CD4-positive, CD25-positive, alpha-beta regulatory T cell (primary cell): ENCODE measurements around the gene UBE2Q2. TPM values are rescaled to one million over a fixed set of nuclear protein-coding genes. Genes with fewer than 3 reads are reported as not detected.
A peak's percentile ranks its signal among the peaks of the same experiment; 100 is the strongest.

Experiments used
- ATAC-seq, 2 donors: fragments of 150-1000 bp; cut with Tn5 transposase; one replicate each; pipeline ENCODE4 v1.10.0; 2021; ENCODE audit warnings: low read depth in 2 of 2, moderate number of reproducible peaks in 2 of 2, moderate library complexity in 1 of 2
- DNase-seq, 3 donors: peaks; one replicate each; pipeline versions ENCODE4 v3.0.0 to v3.0.0-alpha.2; 2012 to 2022; ENCODE audit warnings: mixed read lengths in 1 of 3
- H3K27ac ChIP-seq: one replicate; pipeline ENCODE4 v1.7.0; 2013; ENCODE audit warnings: mild to moderate bottlenecking, low read length; ENCODE audit not compliant: insufficient read depth, poor library complexity, severe bottlenecking
- H3K27me3 ChIP-seq: one replicate; pipeline ENCODE4 v1.7.0; 2013; ENCODE audit warnings: low read length; ENCODE audit not compliant: control insufficient read depth, insufficient read depth
- H3K36me3 ChIP-seq: one replicate; pipeline ENCODE4 v1.7.0; 2013; ENCODE audit warnings: mild to moderate bottlenecking, low read length, moderate library complexity; ENCODE audit not compliant: control insufficient read depth, insufficient read depth
- H3K4me1 ChIP-seq: 2 replicates; pipeline ENCODE4 v1.7.0; 2013; ENCODE audit warnings: mild to moderate bottlenecking, low read length; ENCODE audit not compliant: insufficient read depth, control insufficient read depth, poor library complexity, severe bottlenecking
- H3K4me3 ChIP-seq: one replicate; pipeline ENCODE4 v1.7.0; 2013; ENCODE audit warnings: low read depth, mild to moderate bottlenecking, low read length, moderate library complexity
- H3K9me3 ChIP-seq, 2 experiments: 1 replicate in 1 of 2; 2 replicates in 1 of 2; pipeline ENCODE4 v1.7.0; 2013; ENCODE audit warnings: low read length in 2 of 2, mild to moderate bottlenecking in 1 of 2, moderate library complexity in 1 of 2; ENCODE audit not compliant: control insufficient read depth in 2 of 2
- H3K27ac Mint-ChIP-seq, 3 donors: one replicate each; pipeline ENCODE4 v1.8.0; 2020 to 2022; ENCODE audit warnings: mild to moderate bottlenecking in 3 of 3, mixed read lengths in 3 of 3, moderate library complexity in 2 of 3
- H3K27me3 Mint-ChIP-seq: one replicate; pipeline ENCODE4 v1.8.0; 2022; ENCODE audit warnings: mild to moderate bottlenecking, mixed read lengths
- H3K36me3 Mint-ChIP-seq: one replicate; pipeline ENCODE4 v1.8.0; 2020; ENCODE audit warnings: mixed read lengths
- H3K4me1 Mint-ChIP-seq, 4 donors: one replicate each; pipeline ENCODE4 v1.8.0; 2020 to 2022; ENCODE audit warnings: mixed read lengths in 4 of 4, mild to moderate bottlenecking in 1 of 4
- H3K4me3 Mint-ChIP-seq, 4 donors: one replicate each; pipeline ENCODE4 v1.8.0; 2020 to 2022; ENCODE audit warnings: mild to moderate bottlenecking in 4 of 4, mixed read lengths in 4 of 4, moderate library complexity in 3 of 4
- H3K9me3 Mint-ChIP-seq, 7 donors: one replicate each; pipeline ENCODE4 v1.8.0; 2020 to 2022; ENCODE audit warnings: mixed read lengths in 7 of 7, mild to moderate bottlenecking in 3 of 7, moderate library complexity in 2 of 7
- polyA plus RNA-seq, 4 donors: library from polyadenylated mRNA; unstranded; fragments of 300-500 nt; fragmentation: Illumina TruSeq; gene quantifications; one replicate each; pipeline ENCODE4 v1.2.3, GENCODE V29; 2021
- total RNA-seq: library from RNA; stranded (reverse); gene quantifications from one replicate; pipeline ENCODE4 v1.2.3, GENCODE V29; 2022

Gene UBE2Q2
- total and polyA plus RNA-seq, 5 donors from 2014 or later: 27.8 to 32.5 (median 29.5) TPM

- Mint-ChIP-seq H3K9me3 (no peaks in the 10 kb centered on the region), H3K4me3 (no peak overlapping the region), H3K27me3 (no peaks in the 10 kb centered on the region), H3K27ac (peak overlapping the region in 1 of 3 donors; percentile 23), H3K36me3 (peaks cover 44% of the 10 kb centered on the region), H3K4me1 (peaks cover 4 to 29% (median 24%) of the 10 kb centered on the region in 4 donors)
- Histone ChIP-seq H3K27me3 (no peaks in the 10 kb centered on the region), H3K4me3 (no peak overlapping the region), H3K36me3 (peaks cover 35% of the 10 kb centered on the region), H3K27ac (no peak overlapping the region), H3K4me1 (no peaks in the 10 kb centered on the region), H3K9me3 (no peaks in the 10 kb centered on the region)
- peak in 2 of 3 donors; percentile 21 to 59 for DNase-seq
- ATAC-seq: peak in 1 of 2 donors; percentile 43
Measured at GRCh38 chr15:75921732-75922703, 78.8 kb downstream of the UBE2Q2 start.

- H3K27me3 ChIP-seq: no peaks in the 10 kb centered on the region
- DNase-seq: peak in 1 of 3 donors; percentile 40
Measured at GRCh38 chr15:75923756-75924155, 80.5 kb downstream of the UBE2Q2 start.

GRCh38 chr15:75924576-75924975 lies 81.3 kb downstream of the UBE2Q2 start:
- ATAC-seq (no peak), DNase-seq (no peak)
- Histone ChIP-seq H3K36me3 (peaks cover 17% of the 10 kb centered on the region), H3K4me1 (no peaks in the 10 kb centered on the region), H3K27ac (no peak overlapping the region), H3K4me3 (no peak overlapping the region), H3K9me3 (no peaks in the 10 kb centered on the region), H3K27me3 (no peaks in the 10 kb centered on the region)
- no peak overlapping the region for H3K4me3 Mint-ChIP-seq
- peaks cover 4 to 30% (median 20%) of the 10 kb centered on the region in 4 donors for H3K4me1 Mint-ChIP-seq
- H3K27ac Mint-ChIP-seq: no peak overlapping the region
- H3K9me3 Mint-ChIP-seq: no peaks in the 10 kb centered on the region
- H3K36me3 Mint-ChIP-seq: peaks cover 44% of the 10 kb centered on the region
- no peaks in the 10 kb centered on the region for H3K27me3 Mint-ChIP-seq

More at GRCh38 chr15:75923756-75924155, 80.5 kb downstream of the UBE2Q2 start:
- Mint-ChIP-seq H3K36me3 (peaks cover 45% of the 10 kb centered on the region), H3K27me3 (no peaks in the 10 kb centered on the region), H3K4me1 (peaks cover 4 to 30% (median 21%) of the 10 kb centered on the region in 4 donors), H3K4me3 (no peak overlapping the region), H3K9me3 (no peaks in the 10 kb centered on the region), H3K27ac (peak overlapping the region in 1 of 3 donors; percentile 11)
- Histone ChIP-seq H3K27ac (no peak overlapping the region), H3K36me3 (peaks cover 22% of the 10 kb centered on the region), H3K4me3 (no peak overlapping the region), H3K4me1 (no peaks in the 10 kb centered on the region), H3K9me3 (no peaks in the 10 kb centered on the region)
- peak in 1 of 2 donors; percentile 25 for ATAC-seq

- peaks cover 4 to 33% (median 20%) of the 10 kb centered on the region in 4 donors for H3K4me1 Mint-ChIP-seq
- no peaks in the 10 kb centered on the region for H3K27me3 ChIP-seq
- H3K27ac Mint-ChIP-seq: peak overlapping the region in 2 of 3 donors; percentile 8 to 28
- peaks cover 25% of the 10 kb centered on the region for H3K36me3 ChIP-seq
- H3K4me3 ChIP-seq: no peak overlapping the region
- no peak for ATAC-seq
- no peak overlapping the region for H3K4me3 Mint-ChIP-seq
- H3K36me3 Mint-ChIP-seq: peaks cover 41% of the 10 kb centered on the region
- no peaks in the 10 kb centered on the region for H3K9me3 Mint-ChIP-seq
- no peaks in the 10 kb centered on the region for H3K27me3 Mint-ChIP-seq
- no peak for DNase-seq
- no peaks in the 10 kb centered on the region for H3K9me3 ChIP-seq
- no peak overlapping the region for H3K27ac ChIP-seq
- H3K4me1 ChIP-seq: no peaks in the 10 kb centered on the region
Measured at GRCh38 chr15:75925440-75925839, 82.2 kb downstream of the UBE2Q2 start.

- Mint-ChIP-seq H3K36me3 (peaks cover 50% of the 10 kb centered on the region), H3K4me1 (peaks cover 4 to 35% (median 20%) of the 10 kb centered on the region in 4 donors), H3K4me3 (no peak overlapping the region), H3K9me3 (no peaks in the 10 kb centered on the region), H3K27ac (peak overlapping the region in 2 of 3 donors; percentile 4 to 53), H3K27me3 (no peaks in the 10 kb centered on the region)
- Histone ChIP-seq H3K36me3 (peaks cover 30% of the 10 kb centered on the region), H3K9me3 (no peaks in the 10 kb centered on the region), H3K27ac (no peak overlapping the region), H3K4me3 (no peak overlapping the region), H3K27me3 (no peaks in the 10 kb centered on the region), H3K4me1 (no peaks in the 10 kb centered on the region)
- DNase-seq (no peak), ATAC-seq (no peak)
Measured at GRCh38 chr15:75926931-75927330, 83.7 kb downstream of the UBE2Q2 start.

GRCh38 chr15:75927601-75928000 lies 84.4 kb downstream of the UBE2Q2 start:
- Mint-ChIP-seq H3K4me1 (peaks cover 4 to 29% (median 17%) of the 10 kb centered on the region in 4 donors), H3K27me3 (no peaks in the 10 kb centered on the region), H3K4me3 (no peak overlapping the region), H3K9me3 (no peaks in the 10 kb centered on the region), H3K27ac (no peak overlapping the region), H3K36me3 (peaks cover 53% of the 10 kb centered on the region)
- ATAC-seq (no peak), DNase-seq (no peak)
- peaks cover 33% of the 10 kb centered on the region for H3K36me3 ChIP-seq
- no peaks in the 10 kb centered on the region for H3K27me3 ChIP-seq
- no peak overlapping the region for H3K27ac ChIP-seq
- no peaks in the 10 kb centered on the region for H3K9me3 ChIP-seq
- H3K4me3 ChIP-seq: no peak overlapping the region
- no peaks in the 10 kb centered on the region for H3K4me1 ChIP-seq

- Histone ChIP-seq H3K27me3 (no peaks in the 10 kb centered on the region), H3K9me3 (no peaks in the 10 kb centered on the region), H3K4me3 (no peak overlapping the region), H3K27ac (no peak overlapping the region), H3K36me3 (peaks cover 36% of the 10 kb centered on the region), H3K4me1 (no peaks in the 10 kb centered on the region)
- Mint-ChIP-seq H3K36me3 (peaks cover 57% of the 10 kb centered on the region), H3K27ac (peak overlapping the region in 1 of 3 donors; percentile 42), H3K4me1 (peaks cover 2 to 24% (median 12%) of the 10 kb centered on the region in 4 donors), H3K4me3 (no peak overlapping the region), H3K9me3 (no peaks in the 10 kb centered on the region), H3K27me3 (no peaks in the 10 kb centered on the region)
- ATAC-seq (no peak), DNase-seq (peak in 1 of 3 donors; percentile 8)
Measured at GRCh38 chr15:75928680-75929608, 85.7 kb downstream of the UBE2Q2 start.
